Fibroblast of skin of back (primary cell): ENCODE measurements around the gene PLCL2.

Experiments
- DNase-seq: peaks from one replicate; pipeline ENCODE4 v3.0.0-alpha.2; 2013

The PLCL2 gene

GRCh38 chr3:16896094-16896627 is 11.4 kb downstream of the PLCL2 start:
- no peak for DNase-seq

- no peak for DNase-seq
Measured at GRCh38 chr3:16896820-16897219, 12.1 kb downstream of the PLCL2 start.

- no peak for DNase-seq
Measured at GRCh38 chr3:16897254-16897926, 12.6 kb downstream of the PLCL2 start.

GRCh38 chr3:16898595-16899395 is 14.0 kb downstream of the PLCL2 start:
- DNase-seq: no peak

GRCh38 chr3:16899919-16900318 is 15.2 kb downstream of the PLCL2 start:
- no peak for DNase-seq

GRCh38 chr3:16900779-16901440 is 16.2 kb downstream of the PLCL2 start:
- DNase-seq: no peak

- no peak for DNase-seq
Measured at GRCh38 chr3:16904423-16905417, 20.0 kb downstream of the PLCL2 start.

GRCh38 chr3:16905704-16906103 is 20.9 kb downstream of the PLCL2 start:
- no peak for DNase-seq

- peak; percentile 50 for DNase-seq
Measured at GRCh38 chr3:16906682-16907081, 21.9 kb downstream of the PLCL2 start.

GRCh38 chr3:16907243-16907642 is 22.5 kb downstream of the PLCL2 start:
- no peak for DNase-seq

- no peak for DNase-seq
Measured at GRCh38 chr3:16908016-16908807, 23.5 kb downstream of the PLCL2 start.

- DNase-seq: no peak
Measured at GRCh38 chr3:16908896-16909295, 24.1 kb downstream of the PLCL2 start.

GRCh38 chr3:16909802-16910201 is 25.0 kb downstream of the PLCL2 start:
- no peak for DNase-seq

GRCh38 chr3:16910207-16910606 is 25.5 kb downstream of the PLCL2 start:
- DNase-seq: no peak

GRCh38 chr3:16911916-16912315 is 27.2 kb downstream of the PLCL2 start:
- DNase-seq: peak; percentile 68

- DNase-seq: no peak
Measured at GRCh38 chr3:16912400-16913263, 27.9 kb downstream of the PLCL2 start.

GRCh38 chr3:16913264-16913580 is 28.5 kb downstream of the PLCL2 start:
- no peak for DNase-seq

- DNase-seq: peak; percentile 20
Measured at GRCh38 chr3:16916840-16917239, 32.1 kb downstream of the PLCL2 start.

GRCh38 chr3:16917256-16917935 is 32.6 kb downstream of the PLCL2 start:
- peak; percentile 85 for DNase-seq
